Keratinocyte (primary cell): ENCODE results near the gene MTA1. TPM values are rescaled to one million over a fixed set of nuclear protein-coding genes. Genes with fewer than 3 reads are reported as not detected.

ENCODE experiments used
- DNase-seq: peaks from one replicate; pipeline ENCODE4 v3.0.0-alpha.2; 2011; ENCODE audit warnings: low read depth, missing footprints, low spot score
- FAIRE-seq: peaks from 2 replicates; lab custom pipeline; 2011; peaks lifted over from hg19 to GRCh38; lab: Jason Lieb, UNC
- H2AFZ ChIP-seq: 2 replicates; pipeline ENCODE4 v1.6.0; 2012; ENCODE audit warnings: low read length, control low read depth, inconsistent platforms; ENCODE audit not compliant: control insufficient read depth
- H3K27ac ChIP-seq: 2 replicates; pipeline ENCODE4 v1.5.1; 2011; ENCODE audit warnings: low read length; ENCODE audit not compliant: control insufficient read depth, insufficient read depth
- H3K27me3 ChIP-seq: 3 replicates; pipeline ENCODE4 v1.6.0; 2011; ENCODE audit warnings: low read length; ENCODE audit not compliant: control insufficient read depth, insufficient read depth; ENCODE audit errors: extremely low read depth
- H3K36me3 ChIP-seq, 2 experiments: 2 replicates in 1 of 2; 3 replicates in 1 of 2; pipeline ENCODE4 v1.5.1; 2011; ENCODE audit warnings: low read length in 2 of 2, mild to moderate bottlenecking in 1 of 2; ENCODE audit not compliant: control insufficient read depth in 2 of 2, insufficient read depth in 2 of 2; ENCODE audit errors: extremely low read depth in 1 of 2
- H3K4me1 ChIP-seq: 3 replicates; pipeline ENCODE4 v1.5.1; 2011; ENCODE audit warnings: low read length; ENCODE audit not compliant: control insufficient read depth, insufficient read depth; ENCODE audit errors: extremely low read depth
- H3K4me2 ChIP-seq: 3 replicates; pipeline ENCODE4 v1.6.0; 2011; ENCODE audit warnings: low read depth, low read length; ENCODE audit not compliant: control insufficient read depth, insufficient read depth; ENCODE audit errors: extremely low read depth
- H3K4me3 ChIP-seq, 3 experiments: fragments of 200-600 bp in 1 of 3; sonication (generic) in 1 of 3; 2 replicates in 2 of 3; 3 replicates in 1 of 3; pipeline ENCODE4 v1.5.1; 2011 to 2016; ENCODE audit warnings: low read length in 3 of 3, mild to moderate bottlenecking in 3 of 3, control low read depth in 2 of 3, inconsistent platforms in 1 of 3, low read depth in 1 of 3, mixed read lengths in 1 of 3, mixed run types in 1 of 3, moderate library complexity in 1 of 3; ENCODE audit not compliant: control insufficient read depth in 2 of 3, insufficient read depth in 2 of 3; ENCODE audit errors: extremely low read depth in 1 of 3
- H3K79me2 ChIP-seq: 2 replicates; pipeline ENCODE4 v1.6.0; 2012; ENCODE audit warnings: low read length; ENCODE audit not compliant: control insufficient read depth, insufficient read depth
- H3K9ac ChIP-seq: 3 replicates; pipeline ENCODE4 v1.6.0; 2011; ENCODE audit warnings: low read length; ENCODE audit not compliant: control insufficient read depth, insufficient read depth; ENCODE audit errors: extremely low read depth
- H3K9me1 ChIP-seq: 3 replicates; pipeline ENCODE4 v1.6.0; 2011; ENCODE audit warnings: low read length; ENCODE audit not compliant: control insufficient read depth, insufficient read depth; ENCODE audit errors: extremely low read depth
- H3K9me3 ChIP-seq: 2 replicates; pipeline ENCODE4 v1.5.1; 2012; ENCODE audit warnings: low read depth, low read length; ENCODE audit not compliant: control insufficient read depth
- H4K20me1 ChIP-seq: 3 replicates; pipeline ENCODE4 v1.6.0; 2011; ENCODE audit warnings: low read length; ENCODE audit not compliant: control insufficient read depth, insufficient read depth; ENCODE audit errors: extremely low read depth
- EZH2 ChIP-seq: IDR thresholded peaks from one replicate; pipeline ENCODE4 v1.6.1; 2012; ENCODE audit warnings: inconsistent platforms, mild to moderate bottlenecking, low read length, moderate library complexity
- dilution Hi-C: fragments of 300-500 bp; cut with MboI; formaldehyde crosslinking; loops from one replicate; pipeline ENCODE4 v1.7.0; 2020; ENCODE audit warnings: low sequenced_read_pairs; ENCODE audit not compliant: extremely low pct_ligation_motif_present
- polyA plus RNA-seq, 5 experiments: library from polyadenylated mRNA; depleted of rRNA in 3 of 5; stranded (reverse) in 3 of 5; stranded (forward) in 1 of 5; unstranded in 1 of 5; fragments of >200 nt; gene quantifications; 1 replicate in 1 of 5; 2 replicates in 3 of 5; 3 replicates in 1 of 5; pipeline versions ENCODE4 v1.2.1 to v1.2.3, GENCODE V29; 2011 to 2012; ENCODE audit warnings: missing spikeins in 2 of 5, low read depth in 1 of 5, low replicate concordance in 1 of 5
- TF ChIP-seq, protein P1 (sequence below), 3 experiments: IDR thresholded peaks in 1 of 3; conservative IDR thresholded peaks in 1 of 3; optimal IDR thresholded peaks in 1 of 3; 2 replicates in 2 of 3; 3 replicates in 1 of 3; pipeline versions ENCODE3 to v1.5.1; 2011; ENCODE audit warnings: low read length in 3 of 3, mild to moderate bottlenecking in 3 of 3, moderate library complexity in 2 of 3, control low read depth in 1 of 3, inconsistent platforms in 1 of 3; ENCODE audit not compliant: insufficient read depth in 2 of 3; ENCODE audit errors: extremely low read depth in 1 of 3

MTA1 gene
- polyA plus RNA-seq, 1 donor (not counting 4 experiments of a cell fraction or from before 2014, with no cell fraction given), result 33.6 TPM

DNA sequence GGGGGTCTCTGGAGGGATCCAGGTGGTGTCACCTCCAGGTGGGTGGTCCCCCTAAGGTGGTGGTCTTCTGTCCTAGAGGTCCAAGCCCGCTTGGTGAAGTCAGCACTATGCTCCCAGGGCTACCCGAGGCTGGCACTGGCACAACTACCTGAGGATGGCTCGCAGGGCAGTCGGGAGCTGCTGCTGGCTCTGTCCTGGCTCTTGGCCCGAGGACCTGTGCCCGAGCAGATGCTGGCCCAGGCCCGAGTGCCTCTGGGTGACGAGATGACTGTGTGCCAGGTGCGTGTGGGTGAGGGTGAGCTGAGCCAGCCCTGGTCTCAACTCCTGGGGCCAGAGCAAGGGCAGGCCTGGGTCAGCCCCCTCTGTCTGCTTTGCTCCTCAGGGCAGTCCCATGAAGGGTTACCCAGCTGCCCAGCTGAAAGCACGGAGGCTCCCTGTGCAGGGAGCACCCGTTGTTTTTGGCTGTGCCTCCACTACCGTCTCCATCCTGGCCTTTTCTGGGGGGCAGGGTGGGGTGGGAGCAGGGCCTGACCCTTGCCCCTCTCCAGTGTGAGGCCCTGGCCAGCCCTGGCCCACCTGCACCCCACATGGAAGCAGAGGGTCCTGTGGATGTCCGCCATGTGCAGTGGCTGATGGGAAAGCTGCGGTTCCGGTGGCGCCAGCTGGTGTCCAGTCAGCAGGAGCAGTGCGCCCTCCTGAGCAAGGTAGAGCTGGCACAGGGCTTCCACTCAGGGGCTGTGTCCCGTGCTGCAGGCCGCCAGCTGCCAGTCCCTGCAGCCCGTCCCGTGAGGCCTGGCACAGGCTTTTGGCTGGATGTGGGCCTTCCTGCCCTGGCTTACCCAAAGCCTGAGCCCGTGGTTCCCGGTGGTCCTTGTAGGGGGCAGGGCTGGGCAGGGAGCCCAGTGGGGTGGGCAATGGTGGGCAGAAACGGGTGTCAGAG lies 72.7 kb downstream of the MTA1 start:
- peaks cover 9% of the 10 kb centered on the region for H3K27me3 ChIP-seq
- H3K9ac ChIP-seq, result no peak overlapping the region
- no peaks in the 10 kb centered on the region for H3K9me3 ChIP-seq
- DNase-seq, result no peak
- H3K9me1 ChIP-seq, result no peaks in the 10 kb centered on the region
- no peak overlapping the region for H2AFZ ChIP-seq
- H3K4me1 ChIP-seq, result peaks cover 15% of the 10 kb centered on the region
- H3K4me3 ChIP-seq, result peak overlapping the region; percentile 10 to 84 (median 42)
- H4K20me1 ChIP-seq, result peaks cover 5% of the 10 kb centered on the region
- FAIRE-seq, result no peak
- H3K27ac ChIP-seq, result no peak overlapping the region
- dilution Hi-C loops, result no loop called here
- H3K4me2 ChIP-seq, result peak overlapping the region; percentile 66
- H3K79me2 ChIP-seq, result no peaks in the 10 kb centered on the region
- peaks cover 0 to 2% of the 10 kb centered on the region in 2 experiments for H3K36me3 ChIP-seq
- TF ChIP-seq EZH2, result no peak
- TF ChIP-seq, protein P1, sequence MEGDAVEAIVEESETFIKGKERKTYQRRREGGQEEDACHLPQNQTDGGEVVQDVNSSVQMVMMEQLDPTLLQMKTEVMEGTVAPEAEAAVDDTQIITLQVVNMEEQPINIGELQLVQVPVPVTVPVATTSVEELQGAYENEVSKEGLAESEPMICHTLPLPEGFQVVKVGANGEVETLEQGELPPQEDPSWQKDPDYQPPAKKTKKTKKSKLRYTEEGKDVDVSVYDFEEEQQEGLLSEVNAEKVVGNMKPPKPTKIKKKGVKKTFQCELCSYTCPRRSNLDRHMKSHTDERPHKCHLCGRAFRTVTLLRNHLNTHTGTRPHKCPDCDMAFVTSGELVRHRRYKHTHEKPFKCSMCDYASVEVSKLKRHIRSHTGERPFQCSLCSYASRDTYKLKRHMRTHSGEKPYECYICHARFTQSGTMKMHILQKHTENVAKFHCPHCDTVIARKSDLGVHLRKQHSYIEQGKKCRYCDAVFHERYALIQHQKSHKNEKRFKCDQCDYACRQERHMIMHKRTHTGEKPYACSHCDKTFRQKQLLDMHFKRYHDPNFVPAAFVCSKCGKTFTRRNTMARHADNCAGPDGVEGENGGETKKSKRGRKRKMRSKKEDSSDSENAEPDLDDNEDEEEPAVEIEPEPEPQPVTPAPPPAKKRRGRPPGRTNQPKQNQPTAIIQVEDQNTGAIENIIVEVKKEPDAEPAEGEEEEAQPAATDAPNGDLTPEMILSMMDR (optimal IDR thresholded peaks at IDR 0.05 in 1 of 3, IDR thresholded peaks at IDR 0.05 in 1 of 3, conservative IDR thresholded peaks at IDR 0.05 in 1 of 3; ENCODE audit: extremely low read depth in 1 of 3, insufficient read depth in 2 of 3, low read length in 3 of 3), result no peak

- DNase-seq, result no peak
- no peaks in the 10 kb centered on the region for H3K9me1 ChIP-seq
- H4K20me1 ChIP-seq, result peaks cover 5% of the 10 kb centered on the region
- peaks cover 2 to 3% of the 10 kb centered on the region in 2 experiments for H3K36me3 ChIP-seq
- no peaks in the 10 kb centered on the region for H3K9me3 ChIP-seq
- no peak overlapping the region for H3K4me2 ChIP-seq
- no peak overlapping the region for H2AFZ ChIP-seq
- H3K27ac ChIP-seq, result no peak overlapping the region
- H3K9ac ChIP-seq, result no peak overlapping the region
- no peaks in the 10 kb centered on the region for H3K27me3 ChIP-seq
- no peak for TF ChIP-seq EZH2
- TF ChIP-seq, protein P1 (optimal IDR thresholded peaks at IDR 0.05 in 1 of 3, IDR thresholded peaks at IDR 0.05 in 1 of 3, conservative IDR thresholded peaks at IDR 0.05 in 1 of 3; ENCODE audit: extremely low read depth in 1 of 3, insufficient read depth in 2 of 3, low read length in 3 of 3), result no peak
- peaks cover 9% of the 10 kb centered on the region for H3K4me1 ChIP-seq
- H3K4me3 ChIP-seq, result no peak overlapping the region
- FAIRE-seq, result no peak
- no peaks in the 10 kb centered on the region for H3K79me2 ChIP-seq
- dilution Hi-C loops, result no loop called here
These were observed 73.6 kb downstream of the MTA1 start for GRCh38 chr14:105492971-105493871.
